Measurements from ENCODE around the gene RAB36.

DNA sequence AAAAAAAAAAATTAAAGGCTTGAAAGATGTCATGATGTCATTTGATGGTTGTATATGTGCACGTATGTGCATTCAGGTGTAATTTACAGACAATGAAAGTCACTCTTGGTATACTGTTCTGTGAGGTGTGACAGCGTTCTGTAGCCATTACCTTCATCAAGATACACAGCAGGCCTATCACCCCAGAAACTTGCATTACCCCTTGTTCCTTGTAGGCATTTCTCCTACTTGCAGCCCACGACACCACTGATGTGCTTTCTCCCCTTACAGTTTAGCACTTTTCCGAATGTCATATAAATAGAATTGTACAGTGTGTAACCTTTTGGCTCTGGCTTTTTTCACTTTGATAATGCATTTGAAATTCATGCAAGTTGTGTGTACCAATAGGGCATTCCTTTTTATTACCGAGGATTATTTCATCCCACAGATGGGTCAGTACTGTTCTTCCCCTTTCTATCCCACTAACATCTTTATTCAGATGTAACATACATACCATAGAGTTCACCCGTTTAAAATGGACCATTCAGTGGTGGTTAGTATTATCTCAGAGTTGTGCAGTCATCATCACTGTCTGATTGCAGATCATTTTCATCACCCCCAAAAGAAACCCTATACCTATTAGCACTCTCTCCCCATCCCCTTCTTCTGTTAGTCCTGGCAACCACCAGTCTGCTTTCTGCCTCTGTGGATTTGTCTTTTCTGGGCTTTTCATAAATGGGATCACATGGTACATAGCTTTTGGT is 65.3 kb downstream of the RAB36 start:
- no peak for TF ChIP-seq CTCF (conservative IDR thresholded peaks at IDR 0.05; ENCODE audit: low read length)
- TF ChIP-seq EZH2phosphoT487 (IDR thresholded peaks at IDR 0.05; ENCODE audit: borderline replicate concordance): no peak
